HCT116 (cell line): ENCODE data around the gene POLR3G. TPM values are rescaled to one million over a fixed set of nuclear protein-coding genes. Genes with fewer than 3 reads are reported as not detected.

Source experiments
- ATAC-seq: fragments of 200-7000 bp; cut with Tn5 transposase; 2 replicates; pipeline ENCODE4 v1.9.1; 2020; ENCODE audit warnings: mild to moderate bottlenecking, moderate library complexity
- BruUV-seq: library from RNA; stranded (reverse); fragments of 400-500 nt; replicated peaks from 2 replicates; lab custom pipeline; 2021; lab: Mats Ljungman, UMichigan
- CTCF ChIA-PET: fragments of 300-600 bp; sonication (Branson Sonifier 250); formaldehyde crosslinking; loops from one replicate; lab custom pipeline; 2021; ENCODE audit warnings: antibody characterized with exemption; lab: Charles Lee
- POLR2A ChIA-PET: fragments of 300-600, 350-600 bp; sonication (Branson Sonifier 250); formaldehyde crosslinking; loops from one replicate; lab custom pipeline; 2021; ENCODE audit warnings: antibody characterized with exemption; lab: Charles Lee
- RAD21 ChIA-PET, 2 experiments: fragments of 300-600 bp; sonication (Branson Sonifier 250); formaldehyde crosslinking; loops; one replicate each; lab custom pipeline; 2023; ENCODE audit warnings: low total read pairs in 2 of 2; ENCODE audit not compliant: uncharacterized antibody in 2 of 2, unreplicated experiment in 2 of 2, low non-redundant PET in 1 of 2; lab: Charles Lee
- DNase-seq: peaks from one replicate; pipeline ENCODE4 v3.0.0-alpha.2; 2010; ENCODE audit warnings: low read depth, low spot score
- H2AFZ ChIP-seq: fragments of 200-600 bp; shearing (Covaris generic), sonication (generic); 2 replicates; pipeline ENCODE4 v1.6.1; 2017; ENCODE audit warnings: low read depth, mixed run types, mixed read lengths, antibody characterized with exemption, low read length; ENCODE audit not compliant: poor library complexity, severe bottlenecking
- H3K27ac ChIP-seq: 2 replicates; pipeline ENCODE4 v1.5.1; 2012; ENCODE audit warnings: low read depth, low read length
- H3K27me3 ChIP-seq: fragments of 200-600 bp; sonication (generic); 2 replicates; pipeline ENCODE4 v1.6.1; 2016; ENCODE audit warnings: mixed run types, low read length, mixed read lengths; ENCODE audit not compliant: insufficient read depth
- H3K36me3 ChIP-seq, 2 experiments: fragments of 200-500 bp in 1 of 2; fragments of 200-600 bp in 1 of 2; sonication (Bioruptor generic) in 1 of 2; sonication (generic) in 1 of 2; 2 replicates each; pipeline versions ENCODE4 v1.5.1 to v1.6.1; 2014 to 2016; ENCODE audit warnings: low read length in 2 of 2, inconsistent platforms in 1 of 2, mixed read lengths in 1 of 2, mixed run types in 1 of 2; ENCODE audit not compliant: insufficient read depth in 2 of 2, control insufficient read depth in 1 of 2
- H3K4me1 ChIP-seq, 2 experiments: fragments of 200-600 bp in 1 of 2; sonication (generic) in 1 of 2; 2 replicates each; pipeline versions ENCODE4 v1.5.1 to v1.6.1; 2012 to 2017; ENCODE audit warnings: low read length in 2 of 2, inconsistent platforms in 1 of 2, mild to moderate bottlenecking in 1 of 2, mixed read lengths in 1 of 2, mixed run types in 1 of 2, moderate library complexity in 1 of 2; ENCODE audit not compliant: insufficient read depth in 2 of 2, control insufficient read depth in 1 of 2
- H3K4me2 ChIP-seq: fragments of 200-600 bp; sonication (generic); 2 replicates; pipeline ENCODE4 v1.6.1; 2017; ENCODE audit warnings: mixed run types, low read length, mixed read lengths
- H3K4me3 ChIP-seq, 2 experiments: fragments of 200-600 bp in 1 of 2; sonication (generic) in 1 of 2; replicated peaks in 1 of 2; 2 replicates each; pipeline ENCODE4 v1.5.1; 2011 to 2016; ENCODE audit warnings: low read length in 2 of 2, control low read depth in 1 of 2, low read depth in 1 of 2, mild to moderate bottlenecking in 1 of 2, mixed read lengths in 1 of 2, mixed run types in 1 of 2
- H3K79me2 ChIP-seq: fragments of 200-600 bp; sonication (generic); 2 replicates; pipeline ENCODE4 v1.6.1; 2017; ENCODE audit warnings: mild to moderate bottlenecking, mixed run types, low read length, moderate library complexity, mixed read lengths; ENCODE audit not compliant: insufficient read depth
- H3K9ac ChIP-seq: fragments of 200-600 bp; sonication (generic); 2 replicates; pipeline ENCODE4 v1.6.1; 2016; ENCODE audit warnings: low read length, mixed read lengths
- H3K9me2 ChIP-seq: fragments of 200-600 bp; sonication (generic), shearing (Covaris generic); 2 replicates; pipeline ENCODE4 v1.6.1; 2017; ENCODE audit warnings: mixed run types, mild to moderate bottlenecking, moderate library complexity; ENCODE audit not compliant: insufficient read depth
- H3K9me3 ChIP-seq, 2 experiments: fragments of 200-500 bp in 1 of 2; fragments of 200-600 bp in 1 of 2; sonication (Bioruptor generic) in 1 of 2; sonication (generic) in 1 of 2; 2 replicates each; pipeline ENCODE4 v1.6.1; 2014 to 2017; ENCODE audit warnings: low read length in 2 of 2, mixed read lengths in 2 of 2, inconsistent platforms in 1 of 2, low read depth in 1 of 2, mild to moderate bottlenecking in 1 of 2, mixed run types in 1 of 2, moderate library complexity in 1 of 2; ENCODE audit not compliant: control insufficient read depth in 1 of 2, insufficient read depth in 1 of 2
- H4K20me1 ChIP-seq: fragments of 200-600 bp; sonication (generic), shearing (Covaris generic); 2 replicates; pipeline ENCODE4 v1.6.1; 2017; ENCODE audit warnings: mixed run types, mild to moderate bottlenecking, moderate library complexity; ENCODE audit not compliant: insufficient read depth
- CEBPB ChIP-seq: IDR thresholded peaks from 2 replicates; pipeline ENCODE4 v1.6.1; 2012; ENCODE audit warnings: low read depth
- EZH2 ChIP-seq: fragments of 200-600 bp; sonication (generic); IDR thresholded peaks from 2 replicates; pipeline ENCODE4 v1.6.1; 2017; ENCODE audit warnings: antibody characterized with exemption, mixed run types
- EZH2phosphoT487 ChIP-seq: fragments of 200-600 bp; IDR thresholded peaks from 2 replicates; pipeline ENCODE4 v1.6.1; 2018; ENCODE audit warnings: antibody characterized with exemption, borderline replicate concordance
- FOSL1 ChIP-seq: IDR thresholded peaks from 2 replicates; pipeline ENCODE4 v1.6.1; 2012; ENCODE audit warnings: low read depth
- JUND ChIP-seq: IDR thresholded peaks from 2 replicates; pipeline ENCODE4 v1.6.1; 2012
- POLR2A ChIP-seq: IDR thresholded peaks from 2 replicates; pipeline ENCODE4 v1.7.0; 2011; ENCODE audit warnings: borderline replicate concordance; ENCODE audit not compliant: insufficient read depth, insufficient read length; ENCODE audit errors: extremely low read depth
- REST ChIP-seq: IDR thresholded peaks from 2 replicates; pipeline ENCODE4 v1.6.1; 2012; ENCODE audit warnings: low read depth
- SIN3A ChIP-seq: IDR thresholded peaks from 2 replicates; pipeline ENCODE4 v1.6.1; 2012; ENCODE audit warnings: low read depth
- SP1 ChIP-seq: IDR thresholded peaks from 2 replicates; pipeline ENCODE4 v1.6.1; 2012; ENCODE audit warnings: low read depth
- SRF ChIP-seq: IDR thresholded peaks from 2 replicates; pipeline ENCODE4 v1.6.1; 2012; ENCODE audit warnings: low read depth
- ZBTB33 ChIP-seq: IDR thresholded peaks from 2 replicates; pipeline ENCODE4 v1.6.1; 2011; ENCODE audit warnings: mild to moderate bottlenecking, low read length, moderate library complexity; ENCODE audit not compliant: insufficient replicate concordance; ENCODE audit errors: extremely low read depth
- ZFX ChIP-seq: fragments of 450-650 bp; IDR thresholded peaks from 2 replicates; pipeline ENCODE4 v1.6.1; 2017
- ZNF274 ChIP-seq: fragments of 200-500 bp; sonication (Bioruptor generic); IDR thresholded peaks from 2 replicates; pipeline ENCODE4 v1.6.1; 2014; ENCODE audit warnings: mild to moderate bottlenecking, low read depth, low read length, inconsistent platforms
- intact Hi-C: fragments of 100-400 bp; cut with micrococcal nuclease; formaldehyde crosslinking; loops from 2 replicates; pipeline ENCODE4 v1.10.0; 2022
- total RNA-seq: library from RNA; stranded (reverse); gene quantifications from one replicate; pipeline ENCODE4 v1.2.1, GENCODE V29; 2021; ENCODE audit not compliant: unreplicated experiment
- TF ChIP-seq, protein P1 (sequence below): IDR thresholded peaks from 2 replicates; pipeline ENCODE4 v1.6.1; 2012
- TF ChIP-seq, protein P2 (sequence below), 3 experiments: fragments of 200-600 bp in 1 of 3; sonication (generic) in 1 of 3; IDR thresholded peaks in 2 of 3; conservative IDR thresholded peaks in 1 of 3; 2 replicates each; pipeline ENCODE4 v1.5.1; 2012 to 2017; ENCODE audit warnings: low read depth in 2 of 3, low read length in 2 of 3, antibody characterized with exemption in 1 of 3, borderline replicate concordance in 1 of 3, control low read depth in 1 of 3, mild to moderate bottlenecking in 1 of 3, mixed read lengths in 1 of 3, mixed run types in 1 of 3, moderate library complexity in 1 of 3; ENCODE audit not compliant: insufficient read depth in 1 of 3
- TF ChIP-seq, protein P3 (sequence below): IDR thresholded peaks from 2 replicates; pipeline ENCODE4 v1.6.1; 2012

Gene POLR3G
- total RNA-seq, 1 experiment from 2014 or later = 44.8 TPM

- Histone ChIP-seq H2AFZ (peak overlapping the region; percentile 45), H3K27me3 (no peaks in the 10 kb centered on the region), H3K27ac (peak overlapping the region; percentile 96), H3K79me2 (peaks cover 65% of the 10 kb centered on the region), H3K4me1 (peaks cover 6 to 31% of the 10 kb centered on the region in 2 experiments; a peak in 3 of 4 replicates), H3K36me3 (no peaks in the 10 kb centered on the region), H3K9me3 (no peaks in the 10 kb centered on the region), H4K20me1 (no peaks in the 10 kb centered on the region), H3K4me2 (peak overlapping the region; percentile 84), H3K9ac (peak overlapping the region; percentile 82)
- intact Hi-C loops = loop anchor here (5.0 kb wide), 1 partner anchor 54 kb away; the partner anchor contains the start of gene LYSMD3
- no peak for DNase-seq
- ChIA-PET RAD21 (no interaction called here), POLR2A (no interaction called here)
- peak; percentile 25 for ATAC-seq
- TF ChIP-seq, protein P1, sequence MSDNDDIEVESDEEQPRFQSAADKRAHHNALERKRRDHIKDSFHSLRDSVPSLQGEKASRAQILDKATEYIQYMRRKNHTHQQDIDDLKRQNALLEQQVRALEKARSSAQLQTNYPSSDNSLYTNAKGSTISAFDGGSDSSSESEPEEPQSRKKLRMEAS = peak; percentile 87
- no peak for TF ChIP-seq FOSL1
- TF ChIP-seq EZH2 = no peak
- TF ChIP-seq, protein P2, sequence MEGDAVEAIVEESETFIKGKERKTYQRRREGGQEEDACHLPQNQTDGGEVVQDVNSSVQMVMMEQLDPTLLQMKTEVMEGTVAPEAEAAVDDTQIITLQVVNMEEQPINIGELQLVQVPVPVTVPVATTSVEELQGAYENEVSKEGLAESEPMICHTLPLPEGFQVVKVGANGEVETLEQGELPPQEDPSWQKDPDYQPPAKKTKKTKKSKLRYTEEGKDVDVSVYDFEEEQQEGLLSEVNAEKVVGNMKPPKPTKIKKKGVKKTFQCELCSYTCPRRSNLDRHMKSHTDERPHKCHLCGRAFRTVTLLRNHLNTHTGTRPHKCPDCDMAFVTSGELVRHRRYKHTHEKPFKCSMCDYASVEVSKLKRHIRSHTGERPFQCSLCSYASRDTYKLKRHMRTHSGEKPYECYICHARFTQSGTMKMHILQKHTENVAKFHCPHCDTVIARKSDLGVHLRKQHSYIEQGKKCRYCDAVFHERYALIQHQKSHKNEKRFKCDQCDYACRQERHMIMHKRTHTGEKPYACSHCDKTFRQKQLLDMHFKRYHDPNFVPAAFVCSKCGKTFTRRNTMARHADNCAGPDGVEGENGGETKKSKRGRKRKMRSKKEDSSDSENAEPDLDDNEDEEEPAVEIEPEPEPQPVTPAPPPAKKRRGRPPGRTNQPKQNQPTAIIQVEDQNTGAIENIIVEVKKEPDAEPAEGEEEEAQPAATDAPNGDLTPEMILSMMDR (IDR thresholded peaks at IDR 0.05 in 2 of 3, conservative IDR thresholded peaks at IDR 0.05 in 1 of 3; ENCODE audit: borderline replicate concordance in 1 of 3, insufficient read depth in 1 of 3, low read depth in 2 of 3, low read length in 2 of 3) = no peak
- TF ChIP-seq JUND = no peak
- TF ChIP-seq ZBTB33 = no peak
- TF ChIP-seq EZH2phosphoT487 = no peak
- TF ChIP-seq SP1 = no peak
- no peak for TF ChIP-seq POLR2A
- no peak for TF ChIP-seq SIN3A
- no peak for TF ChIP-seq SRF
- TF ChIP-seq CEBPB = no peak
- no peak for TF ChIP-seq REST
- TF ChIP-seq ZFX = peak; percentile 79; the same call in 1 of the 2 replicates
- TF ChIP-seq, protein P3, sequence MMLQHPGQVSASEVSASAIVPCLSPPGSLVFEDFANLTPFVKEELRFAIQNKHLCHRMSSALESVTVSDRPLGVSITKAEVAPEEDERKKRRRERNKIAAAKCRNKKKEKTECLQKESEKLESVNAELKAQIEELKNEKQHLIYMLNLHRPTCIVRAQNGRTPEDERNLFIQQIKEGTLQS = no peak
- no peak for TF ChIP-seq ZNF274
- TF ChIP-seq, all 23 proteins: peak for 2
- CTCF ChIA-PET = interaction anchor here (1.6 kb wide), 1 partner anchor 131 kb away, joined by 4 read pairs; no protein-coding TSS in a partner anchor
- peak overlapping the region; percentile 85 for H3K4me3 ChIP-seq
- no TSS peak for BruUV-seq
- H3K9me2 ChIP-seq = no peaks in the 10 kb centered on the region
Measured at GRCh38 chr5:90473396-90474234, 1.0 kb upstream of the POLR3G start.
